GM21367 (cell line): ENCODE measurements around the gene ERI2.
"Not testable (repeated sequence)": the region's sequence is repeated elsewhere in the genome, so short reads cannot be mapped to it uniquely, and the experiment has no call there.

Source experiments
- ATAC-seq: cut with Tn5 transposase; IDR thresholded peaks from one replicate; pipeline ENCODE4 v1.9.1; 2021; ENCODE audit not compliant: unreplicated experiment

Gene ERI2

GRCh38 chr16:20766294-20766693 lies 40.0 kb downstream of the ERI2 start:
- no peak for ATAC-seq

GRCh38 chr16:20765732-20766131 lies 40.5 kb downstream of the ERI2 start:
- no peak for ATAC-seq

GRCh38 chr16:20764448-20764847 lies 41.8 kb downstream of the ERI2 start:
- ATAC-seq, result not testable (repeated sequence)

GRCh38 chr16:20763461-20764232 lies 42.6 kb downstream of the ERI2 start, which contains the start of gene ACSM3:
TSS of gene ACSM3 (plus strand) at chr16:20764014. CDS start at chr16:20770035, 6,021 bp downstream.
- peak; percentile 97 for ATAC-seq

GRCh38 chr16:20762404-20763123 lies 43.7 kb downstream of the ERI2 start:
- ATAC-seq, result no peak

GRCh38 chr16:20761175-20761574 lies 45.1 kb downstream of the ERI2 start:
- no peak for ATAC-seq

- no peak for ATAC-seq
Observed at GRCh38 chr16:20760346-20760745, 45.9 kb downstream of the ERI2 start.

- ATAC-seq, result not testable (repeated sequence)
Observed at GRCh38 chr16:20755799-20756198, 50.5 kb downstream of the ERI2 start.

- no peak for ATAC-seq
Observed at GRCh38 chr16:20755238-20755637, 51.0 kb downstream of the ERI2 start.

GRCh38 chr16:20753727-20754126 lies 52.5 kb downstream of the ERI2 start:
- no peak for ATAC-seq

- no peak for ATAC-seq
Observed at GRCh38 chr16:20750558-20750957, 55.7 kb downstream of the ERI2 start.

- ATAC-seq, result no peak
Observed at GRCh38 chr16:20749474-20749873, 56.8 kb downstream of the ERI2 start.

GRCh38 chr16:20747030-20747816 lies 59.0 kb downstream of the ERI2 start:
- ATAC-seq, result no peak

- ATAC-seq, result no peak
Observed at GRCh38 chr16:20746461-20746860, 59.8 kb downstream of the ERI2 start.
